ENCODE data around the gene SPON2.

The SPON2 gene

GRCh38 chr4:1172971-1173757, 781 bp upstream of the SPON2 start:
- no peak for DNase-seq (ENCODE audit: low spot score)

GRCh38 chr4:1171311-1172227, 814 bp downstream of the SPON2 start:
- DNase-seq (ENCODE audit: low spot score) = no peak

DNA sequence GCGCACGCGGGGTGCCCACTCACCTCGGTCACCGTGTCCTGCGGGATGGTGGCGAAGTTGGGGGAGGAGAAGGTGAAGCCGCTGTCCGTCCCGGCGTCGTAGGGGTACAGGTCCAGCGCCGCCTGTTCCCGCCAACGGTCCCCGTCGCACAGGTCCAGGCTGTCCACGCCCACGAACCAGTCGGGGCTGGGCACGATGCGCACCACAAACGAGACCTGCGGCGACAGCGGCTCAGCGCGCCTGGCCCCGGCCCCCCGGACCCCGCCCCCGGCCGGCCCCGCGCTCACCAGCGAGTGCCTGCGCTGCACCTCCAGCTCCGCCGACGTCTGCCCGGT, 1.4 kb downstream of the SPON2 start:
- DNase-seq (ENCODE audit: low spot score) = no peak

- DNase-seq (ENCODE audit: low spot score) = no peak
Measured at GRCh38 chr4:1170156-1170975, 2.0 kb downstream of the SPON2 start.

DNA sequence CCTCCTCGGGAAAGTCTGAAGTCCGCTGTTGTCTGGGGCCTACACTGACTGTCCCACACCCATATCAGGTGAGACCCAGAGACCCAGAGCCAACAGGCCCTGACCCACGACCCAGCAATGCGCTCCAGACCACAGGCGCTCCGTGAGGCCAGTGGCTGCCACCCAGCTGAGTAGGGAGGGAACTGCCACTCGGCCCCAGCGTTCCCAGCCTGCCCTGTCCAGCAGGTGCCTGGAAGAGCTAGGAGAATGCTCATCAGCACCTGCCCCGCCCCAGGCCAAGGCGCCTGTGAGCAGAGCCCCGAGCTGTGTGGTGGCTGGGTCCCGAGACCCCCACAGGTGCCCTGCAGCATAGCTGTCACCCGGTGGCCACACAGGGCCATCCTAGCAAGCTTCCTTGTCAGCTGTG, 2.7 kb downstream of the SPON2 start:
- no peak for DNase-seq (ENCODE audit: low spot score)

- no peak for DNase-seq (ENCODE audit: low spot score)
Measured at GRCh38 chr4:1169171-1169671, 3.2 kb downstream of the SPON2 start.

DNA sequence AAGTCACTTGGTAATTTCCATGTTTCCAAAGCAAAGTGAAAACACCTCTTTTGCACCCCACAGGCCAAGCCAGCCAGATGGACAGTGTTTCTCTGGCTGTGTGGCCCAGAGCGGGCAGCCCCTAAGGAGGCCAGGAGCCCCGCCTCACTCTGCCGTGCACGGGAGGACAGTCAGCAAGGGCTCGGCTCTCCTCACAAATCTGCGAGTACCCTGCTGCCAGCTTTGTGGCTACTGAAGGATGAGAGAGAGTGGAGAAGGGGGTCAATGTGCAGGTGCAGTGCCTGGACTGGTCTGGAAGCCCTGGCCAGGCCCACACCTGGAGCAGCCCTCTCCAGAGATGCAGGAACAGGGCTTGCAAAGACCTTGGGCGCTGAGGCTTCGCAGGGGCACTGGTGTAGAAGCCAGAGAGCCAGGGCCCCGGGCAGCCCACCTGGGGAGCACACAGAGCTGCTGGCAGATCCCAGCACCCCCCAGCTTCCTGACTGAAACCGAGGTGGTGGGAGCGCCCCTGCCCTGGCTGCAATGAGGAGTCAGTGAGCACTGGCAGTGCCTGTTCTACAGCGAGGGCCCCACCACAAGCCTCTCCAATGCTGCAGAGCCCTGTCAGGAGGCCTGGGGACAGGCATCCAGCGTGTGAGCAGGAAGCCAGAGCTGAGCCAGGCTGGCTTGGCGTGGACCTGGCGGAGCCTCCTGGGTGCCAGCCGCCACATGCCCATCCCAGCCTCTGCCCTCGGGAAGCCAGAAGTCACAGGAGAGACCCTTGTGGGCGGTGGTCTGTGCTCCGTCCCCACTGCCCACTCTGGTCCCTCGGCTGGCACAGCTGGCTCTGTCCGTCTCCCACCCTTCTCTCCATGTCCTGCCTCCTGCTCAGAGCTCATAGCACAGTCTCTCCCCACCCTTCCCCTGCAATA, 3.9 kb downstream of the SPON2 start:
- no peak for DNase-seq (ENCODE audit: low spot score)

GRCh38 chr4:1167244-1167949, 5.0 kb downstream of the SPON2 start:
- peak; percentile 60 for DNase-seq (ENCODE audit: low spot score)

DNA sequence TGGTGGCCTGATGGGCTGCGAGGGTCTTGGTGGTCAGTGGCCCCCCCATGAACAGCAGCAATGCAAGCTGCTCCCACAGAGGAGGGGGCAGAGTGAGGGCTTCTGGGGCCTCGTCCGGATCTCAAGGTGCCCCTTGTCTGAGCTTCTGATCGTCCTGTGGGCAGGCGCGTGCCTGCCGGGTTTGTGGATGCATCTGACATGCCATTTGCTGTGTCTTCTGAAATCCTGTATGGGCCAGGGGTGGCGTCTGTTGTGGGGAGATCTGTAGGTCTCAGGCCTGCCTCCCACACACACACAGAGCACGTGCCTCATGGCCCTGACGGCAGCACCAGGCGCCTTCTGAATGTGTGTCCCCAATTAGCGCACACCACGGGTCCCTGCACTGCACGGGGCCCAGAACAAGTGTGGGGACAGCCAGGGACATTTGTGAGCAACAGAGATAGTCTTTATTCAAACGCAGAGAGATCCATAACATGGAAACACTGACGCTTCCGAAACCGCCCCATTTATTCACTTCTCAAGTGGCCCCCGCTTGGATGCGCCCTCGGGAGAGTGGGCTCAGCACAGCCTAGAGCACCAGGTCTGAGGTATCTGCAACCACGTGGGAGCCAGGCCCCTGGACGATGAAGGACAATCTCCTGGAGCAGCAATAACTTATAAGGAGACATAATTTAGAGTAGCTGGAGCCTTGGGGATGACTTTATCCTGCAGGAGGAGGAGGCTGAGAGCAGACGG, 5.7 kb downstream of the SPON2 start:
- DNase-seq (ENCODE audit: low spot score) = no peak

GRCh38 chr4:1164956-1165545, 7.3 kb downstream of the SPON2 start:
- no peak for DNase-seq (ENCODE audit: low spot score)

- no peak for DNase-seq (ENCODE audit: low spot score)
Measured at GRCh38 chr4:1164444-1164843, 7.9 kb downstream of the SPON2 start.

DNA sequence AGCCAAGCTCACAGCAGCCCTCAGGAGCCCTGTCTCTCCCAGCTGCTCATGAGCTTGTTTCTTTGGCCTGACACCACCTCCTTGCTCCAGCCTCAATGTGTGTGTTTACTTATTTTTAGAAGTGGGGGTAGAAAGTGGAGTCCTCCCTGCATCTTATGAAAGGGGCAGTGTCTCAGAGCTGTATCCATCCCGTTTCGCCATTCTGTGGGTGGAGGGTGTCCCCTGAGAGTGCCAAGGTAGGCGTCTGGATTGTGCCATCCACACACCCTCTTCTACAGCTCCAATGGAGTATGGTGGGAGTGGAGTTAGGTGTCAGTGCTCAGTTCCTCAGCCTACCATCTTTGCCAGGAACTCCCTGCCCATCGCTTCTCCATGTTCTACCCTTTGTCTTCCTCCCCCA, 8.3 kb downstream of the SPON2 start:
- no peak for DNase-seq (ENCODE audit: low spot score)

GRCh38 chr4:1160351-1160750, 12.0 kb downstream of the SPON2 start:
- DNase-seq (ENCODE audit: low spot score) = no peak

DNA sequence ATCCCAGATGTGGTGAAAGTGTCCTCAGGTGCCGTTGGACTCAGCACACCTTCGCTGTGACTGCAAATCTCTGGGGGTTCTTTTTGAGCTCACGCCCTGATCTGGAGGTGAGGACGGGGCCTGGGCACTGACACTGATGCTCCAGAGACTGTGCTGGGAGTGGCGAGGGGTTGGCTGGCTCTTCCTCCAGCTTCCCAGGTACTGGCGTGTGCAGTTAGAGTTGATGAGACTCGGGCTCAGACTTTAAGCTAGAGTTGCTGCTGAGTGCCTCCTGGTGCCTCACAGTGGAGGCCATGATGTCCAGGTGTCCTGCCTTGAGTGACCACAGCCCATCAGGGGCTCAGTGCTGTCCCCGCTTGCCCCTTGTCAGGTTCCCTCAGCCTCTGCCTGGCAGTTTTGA, 16.3 kb downstream of the SPON2 start:
- DNase-seq (ENCODE audit: low spot score) = no peak

DNA sequence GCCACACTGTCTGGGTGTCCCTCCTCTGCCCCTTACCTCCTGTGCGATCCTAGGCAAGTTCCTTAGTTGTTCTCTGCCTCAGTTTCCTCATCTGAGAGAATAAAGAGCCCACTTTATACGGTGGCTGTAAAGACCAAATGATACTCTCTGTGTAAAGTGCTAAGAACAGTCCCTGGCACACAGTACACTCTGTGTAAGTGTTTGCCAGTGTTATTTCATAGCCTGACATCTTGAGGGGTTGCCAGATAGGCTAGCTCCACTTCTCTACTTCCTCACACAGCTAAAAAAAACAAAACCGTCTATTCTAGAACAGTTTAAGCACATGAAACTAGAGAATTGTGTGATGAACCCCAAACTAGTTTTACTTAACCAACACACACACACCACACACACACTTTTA, 17.1 kb downstream of the SPON2 start:
- DNase-seq (ENCODE audit: low spot score) = no peak

GRCh38 chr4:1154523-1155182, 17.7 kb downstream of the SPON2 start:
- no peak for DNase-seq (ENCODE audit: low spot score)

- no peak for DNase-seq (ENCODE audit: low spot score)
Measured at GRCh38 chr4:1154126-1154522, 18.3 kb downstream of the SPON2 start.

DNA sequence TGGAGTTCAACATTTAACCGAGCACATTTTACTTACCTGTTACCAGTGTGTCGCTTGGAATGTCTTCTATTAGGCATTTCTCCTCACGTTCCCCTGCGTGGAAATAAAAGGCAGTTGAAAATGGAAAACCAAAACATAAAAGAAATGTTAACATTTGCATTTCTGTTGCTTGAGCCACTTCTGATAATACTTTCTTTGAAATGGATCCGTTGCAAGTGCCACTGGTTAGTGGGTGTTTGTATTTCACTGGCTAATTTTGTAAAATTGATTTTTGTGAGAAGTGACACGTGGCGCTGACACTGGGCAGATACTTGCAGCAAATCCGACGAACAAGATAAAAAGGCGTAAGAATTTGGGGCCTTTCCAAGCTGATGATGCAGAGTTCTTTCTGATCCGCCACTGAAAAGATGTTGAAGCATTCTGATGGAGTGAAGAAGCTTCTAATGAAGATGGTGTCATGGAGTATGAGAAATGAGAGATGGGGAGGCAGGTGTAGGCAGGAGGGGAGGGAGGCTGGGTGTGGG, 18.8 kb downstream of the SPON2 start:
- no peak for DNase-seq (ENCODE audit: low spot score)

GRCh38 chr4:1152290-1152689, 20.1 kb downstream of the SPON2 start:
- no peak for DNase-seq (ENCODE audit: low spot score)
